Measurements from ENCODE around the gene ODR4.
"Not testable (repeated sequence)": the region's sequence is repeated elsewhere in the genome, so short reads cannot be mapped to it uniquely, and the experiment has no call there.

GRCh38 chr1:186347837-186348691, 27.6 kb upstream of the ODR4 start:
- TF ChIP-seq EZH2phosphoT487 (IDR thresholded peaks at IDR 0.05; ENCODE audit: insufficient read depth, low read depth); EZH2 (IDR thresholded peaks at IDR 0.05; ENCODE audit: insufficient read depth, poor library complexity, severe bottlenecking): not testable (repeated sequence)
